Activated CD4-positive, alpha-beta T cell treated with anti-CD3 and anti-CD28 coated beads, Interleukin-2, amount 10 ng/mL, durations not matched to agents 7 days and 5 days (primary cell): ENCODE data around the gene UXS1. TPM values are rescaled to one million over a fixed set of nuclear protein-coding genes. Genes with fewer than 3 reads are reported as not detected.
"Not testable (repeated sequence)": the region's sequence is repeated elsewhere in the genome, so short reads cannot be mapped to it uniquely, and the experiment has no call there.

Source experiments
- CTCF ChIA-PET: fragments of 350-600 bp; sonication (Branson Sonifier 250); formaldehyde crosslinking; loops from one replicate; lab custom pipeline; 2021; ENCODE audit warnings: antibody characterized with exemption; lab: Charles Lee
- POLR2A ChIA-PET: fragments of 350-600 bp; sonication (Branson Sonifier 250); formaldehyde crosslinking; loops from one replicate; lab custom pipeline; 2021; ENCODE audit warnings: antibody characterized with exemption; lab: Charles Lee
- DNase-seq: peaks from one replicate; pipeline ENCODE4 v3.0.0-alpha.2; 2020
- H3K27ac Mint-ChIP-seq: one replicate; pipeline ENCODE4 v1.8.0; 2021; ENCODE audit warnings: mild to moderate bottlenecking, moderate library complexity, mixed read lengths
- H3K27me3 Mint-ChIP-seq: one replicate; pipeline ENCODE4 v1.8.0; 2021; ENCODE audit warnings: mixed read lengths
- H3K36me3 Mint-ChIP-seq: one replicate; pipeline ENCODE4 v1.8.0; 2021; ENCODE audit warnings: low read depth, mixed read lengths
- H3K4me1 Mint-ChIP-seq: one replicate; pipeline ENCODE4 v1.8.0; 2021; ENCODE audit warnings: mixed read lengths
- H3K4me3 Mint-ChIP-seq: one replicate; pipeline ENCODE4 v1.8.0; 2021; ENCODE audit warnings: mild to moderate bottlenecking, moderate library complexity, mixed read lengths
- H3K9me3 Mint-ChIP-seq: one replicate; pipeline ENCODE4 v1.8.0; 2021; ENCODE audit warnings: mixed read lengths
- total RNA-seq, 2 experiments: library from RNA; stranded (reverse); gene quantifications; one replicate each; pipeline ENCODE4 v1.2.3, GENCODE V29; 2021

UXS1 gene
- 10 to 100 TPM; 77.6 to 85.0 TPM for total RNA-seq

GRCh38 chr2:106193977-106194778, at the start of gene UXS1:
Gene UXS1, minus strand, starts transcription at chr2:106194301. Its CDS starts 60 bp downstream, at chr2:106194241.
- Mint-ChIP-seq H3K27ac (peak within 1 kb of the TSS; percentile 90), H3K36me3 (peaks cover 24% of the 10 kb centered on the region), H3K4me1 (peaks cover 44% of the 10 kb centered on the region), H3K4me3 (peak within 1 kb of the TSS; percentile 86), H3K9me3 (no peaks in the 10 kb centered on the region), H3K27me3 (peaks cover 2% of the 10 kb centered on the region)
- DNase-seq, result peak; percentile 97
- POLR2A ChIA-PET, result interaction anchor here (1.5 kb wide), 1 partner anchor 34 kb away, joined by 4 read pairs; no protein-coding TSS in a partner anchor
- CTCF ChIA-PET, result interaction anchor here (1.3 to 1.5 kb wide), 3 partner anchors 18 to 47 kb away, joined by 4 to 5 read pairs (median 5); no protein-coding TSS in a partner anchor

GRCh38 chr2:106239491-106239890, 45.4 kb upstream of the UXS1 start:
- H3K27me3 Mint-ChIP-seq, H3K36me3 Mint-ChIP-seq, H3K27ac Mint-ChIP-seq, CTCF ChIA-PET, DNase-seq, H3K4me3 Mint-ChIP-seq, POLR2A ChIA-PET, H3K4me1 Mint-ChIP-seq: not testable (repeated sequence)
- H3K9me3 Mint-ChIP-seq, result peaks cover 22% of the 10 kb centered on the region

GRCh38 chr2:106235392-106235791, 41.3 kb upstream of the UXS1 start:
- POLR2A ChIA-PET, H3K27me3 Mint-ChIP-seq, H3K4me1 Mint-ChIP-seq, H3K4me3 Mint-ChIP-seq, H3K27ac Mint-ChIP-seq, DNase-seq, H3K36me3 Mint-ChIP-seq: not testable (repeated sequence)
- CTCF ChIA-PET, result interaction anchor here (1.2 kb wide), 1 partner anchor 105 kb away, joined by 3 read pairs; no protein-coding TSS in a partner anchor
- peaks cover 25% of the 10 kb centered on the region for H3K9me3 Mint-ChIP-seq

- no peak for DNase-seq
- H3K9me3 Mint-ChIP-seq, result peaks cover 25% of the 10 kb centered on the region
- POLR2A ChIA-PET, result no interaction called here
- peaks cover 1% of the 10 kb centered on the region for H3K27me3 Mint-ChIP-seq
- H3K4me3 Mint-ChIP-seq, result no peak overlapping the region
- no peaks in the 10 kb centered on the region for H3K4me1 Mint-ChIP-seq
- CTCF ChIA-PET, result no interaction called here
- no peak overlapping the region for H3K27ac Mint-ChIP-seq
- peaks cover 9% of the 10 kb centered on the region for H3K36me3 Mint-ChIP-seq
Observed at GRCh38 chr2:106233350-106233706, 39.2 kb upstream of the UXS1 start.

- no peak overlapping the region for H3K4me3 Mint-ChIP-seq
- no peaks in the 10 kb centered on the region for H3K4me1 Mint-ChIP-seq
- H3K27ac Mint-ChIP-seq, result no peak overlapping the region
- peaks cover 2% of the 10 kb centered on the region for H3K27me3 Mint-ChIP-seq
- H3K36me3 Mint-ChIP-seq, result peaks cover 9% of the 10 kb centered on the region
- ChIA-PET POLR2A (no interaction called here), CTCF (interaction anchor here (0.8 kb wide), 1 partner anchor 41 kb away, joined by 3 read pairs; no protein-coding TSS in a partner anchor)
- H3K9me3 Mint-ChIP-seq, result peaks cover 25% of the 10 kb centered on the region
- no peak for DNase-seq
Observed at GRCh38 chr2:106232638-106233349, 38.7 kb upstream of the UXS1 start.

- Mint-ChIP-seq H3K4me1 (no peaks in the 10 kb centered on the region), H3K27me3 (peaks cover 3% of the 10 kb centered on the region), H3K4me3 (no peak overlapping the region), H3K36me3 (no peaks in the 10 kb centered on the region), H3K9me3 (no peaks in the 10 kb centered on the region), H3K27ac (no peak overlapping the region)
- CTCF ChIA-PET, result no interaction called here
- DNase-seq, result no peak
- POLR2A ChIA-PET, result no interaction called here
Observed at GRCh38 chr2:106223347-106223746, 29.2 kb upstream of the UXS1 start.

GRCh38 chr2:106222057-106222456, 28.0 kb upstream of the UXS1 start:
- H3K27me3 Mint-ChIP-seq, POLR2A ChIA-PET, H3K27ac Mint-ChIP-seq, DNase-seq, CTCF ChIA-PET, H3K36me3 Mint-ChIP-seq, H3K4me1 Mint-ChIP-seq, H3K9me3 Mint-ChIP-seq, H3K4me3 Mint-ChIP-seq: not testable (repeated sequence)

- no peak overlapping the region for H3K4me3 Mint-ChIP-seq
- peaks cover 5% of the 10 kb centered on the region for H3K4me1 Mint-ChIP-seq
- DNase-seq, result no peak
- H3K27ac Mint-ChIP-seq, result no peak overlapping the region
- peaks cover 9% of the 10 kb centered on the region for H3K27me3 Mint-ChIP-seq
- ChIA-PET CTCF (no interaction called here), POLR2A (no interaction called here)
- H3K36me3 Mint-ChIP-seq, result no peaks in the 10 kb centered on the region
- H3K9me3 Mint-ChIP-seq, result peaks cover 2% of the 10 kb centered on the region
Observed at GRCh38 chr2:106219813-106220212, 25.7 kb upstream of the UXS1 start.

- CTCF ChIA-PET, H3K27ac Mint-ChIP-seq, H3K36me3 Mint-ChIP-seq, H3K9me3 Mint-ChIP-seq, H3K4me3 Mint-ChIP-seq, DNase-seq, H3K4me1 Mint-ChIP-seq, POLR2A ChIA-PET, H3K27me3 Mint-ChIP-seq: not testable (repeated sequence)
Observed at GRCh38 chr2:106219157-106219556, 25.1 kb upstream of the UXS1 start.

- Mint-ChIP-seq H3K36me3 (no peaks in the 10 kb centered on the region), H3K9me3 (peaks cover 14% of the 10 kb centered on the region), H3K4me3 (no peak overlapping the region), H3K27me3 (peaks cover 5% of the 10 kb centered on the region), H3K27ac (no peak overlapping the region), H3K4me1 (peaks cover 5% of the 10 kb centered on the region)
- no peak for DNase-seq
- CTCF ChIA-PET, result interaction anchor here (1.9 kb wide), 1 partner anchor 13 kb away, joined by 5 read pairs; no protein-coding TSS in a partner anchor
- POLR2A ChIA-PET, result no interaction called here
Observed at GRCh38 chr2:106208874-106209273, 14.8 kb upstream of the UXS1 start.

- DNase-seq, result no peak
- Mint-ChIP-seq H3K36me3 (no peaks in the 10 kb centered on the region), H3K4me3 (no peak overlapping the region), H3K27ac (no peak overlapping the region), H3K4me1 (peaks cover 5% of the 10 kb centered on the region), H3K9me3 (peaks cover 17% of the 10 kb centered on the region), H3K27me3 (peaks cover 7% of the 10 kb centered on the region)
- ChIA-PET POLR2A (no interaction called here), CTCF (interaction anchor here (1.4 to 1.9 kb wide), 2 partner anchors 11 to 13 kb away, joined by 4 to 5 read pairs; no protein-coding TSS in a partner anchor)
Observed at GRCh38 chr2:106208399-106208798, 14.3 kb upstream of the UXS1 start.

GRCh38 chr2:106207246-106207645, 13.1 kb upstream of the UXS1 start:
- Mint-ChIP-seq H3K36me3 (no peaks in the 10 kb centered on the region), H3K4me1 (peaks cover 5% of the 10 kb centered on the region), H3K27ac (no peak overlapping the region), H3K4me3 (no peak overlapping the region), H3K27me3 (peaks cover 11% of the 10 kb centered on the region), H3K9me3 (peaks cover 18% of the 10 kb centered on the region)
- ChIA-PET CTCF (interaction anchor here (0.7 to 1.4 kb wide), 2 partner anchors 10 to 17 kb away, joined by 3 to 4 read pairs; no protein-coding TSS in a partner anchor), POLR2A (no interaction called here)
- no peak for DNase-seq

GRCh38 chr2:106205488-106205887, 11.4 kb upstream of the UXS1 start:
- POLR2A ChIA-PET, result no interaction called here

More at GRCh38 chr2:106205488-106205887, 11.4 kb upstream of the UXS1 start:
- CTCF ChIA-PET, result no interaction called here
- Mint-ChIP-seq H3K27ac (no peak overlapping the region), H3K4me1 (peaks cover 5% of the 10 kb centered on the region), H3K4me3 (no peak overlapping the region), H3K36me3 (no peaks in the 10 kb centered on the region), H3K9me3 (peaks cover 18% of the 10 kb centered on the region), H3K27me3 (peaks cover 13% of the 10 kb centered on the region)
- DNase-seq, result no peak
